RWPE2 (cell line): Measurements from ENCODE around the gene NWD2.

Source experiments
- ATAC-seq: fragments of 200-7000 bp; cut with Tn5 transposase; 3 replicates; pipeline ENCODE4 v1.9.1; 2021; ENCODE audit warnings: low read depth
- DNase-seq: peaks from one replicate; pipeline ENCODE4 v3.0.0-alpha.2; 2020; ENCODE audit warnings: low spot score
- H3K27ac ChIP-seq: fragments of 450-650 bp; 2 replicates; pipeline ENCODE4 v1.5.1; 2017; ENCODE audit warnings: mild to moderate bottlenecking; ENCODE audit not compliant: poor library complexity, severe bottlenecking
- H3K27me3 ChIP-seq: fragments of 250-450 bp; sonication (Bioruptor Pico); 2 replicates; pipeline ENCODE4 v1.5.1; 2021; ENCODE audit warnings: mild to moderate bottlenecking, moderate library complexity; ENCODE audit not compliant: insufficient read depth, poor library complexity, severe bottlenecking
- H3K36me3 ChIP-seq: fragments of 250-450 bp; sonication (Bioruptor Pico); 2 replicates; pipeline ENCODE4 v1.5.1; 2020; ENCODE audit warnings: low read depth, mild to moderate bottlenecking, moderate library complexity
- H3K4me1 ChIP-seq: fragments of 250-450 bp; sonication (Bioruptor Pico); 2 replicates; pipeline ENCODE4 v1.5.1; 2021; ENCODE audit warnings: mild to moderate bottlenecking, moderate library complexity; ENCODE audit not compliant: insufficient read depth, poor library complexity, severe bottlenecking
- H3K4me3 ChIP-seq: fragments of 250-450 bp; sonication (Bioruptor Pico); 2 replicates; pipeline ENCODE4 v1.5.1; 2021; ENCODE audit warnings: mild to moderate bottlenecking, moderate library complexity; ENCODE audit not compliant: severe bottlenecking
- H3K9me3 ChIP-seq: fragments of 250-450 bp; sonication (Bioruptor Pico); 2 replicates; pipeline ENCODE4 v1.5.1; 2021; ENCODE audit warnings: mild to moderate bottlenecking, moderate library complexity; ENCODE audit not compliant: severe bottlenecking
- CTCF ChIP-seq: fragments of 450-650 bp; IDR thresholded peaks from one replicate; pipeline ENCODE4 v1.5.1; 2017; ENCODE audit warnings: mild to moderate bottlenecking, moderate library complexity; ENCODE audit not compliant: poor library complexity, severe bottlenecking

NWD2 gene

GRCh38 chr4:37219242-37219641 is 25.3 kb upstream of the NWD2 start:
- TF ChIP-seq CTCF, result no peak
- Histone ChIP-seq H3K27me3 (peaks cover 19% of the 10 kb centered on the region), H3K4me3 (no peak overlapping the region), H3K36me3 (no peaks in the 10 kb centered on the region), H3K27ac (no peak overlapping the region), H3K4me1 (no peaks in the 10 kb centered on the region), H3K9me3 (no peaks in the 10 kb centered on the region)
- no peak for DNase-seq
- no peak for ATAC-seq

- no peak for ATAC-seq
- H3K27ac ChIP-seq, result no peak overlapping the region
- H3K36me3 ChIP-seq, result no peaks in the 10 kb centered on the region
- TF ChIP-seq CTCF, result no peak
- peaks cover 18% of the 10 kb centered on the region for H3K27me3 ChIP-seq
- H3K9me3 ChIP-seq, result no peaks in the 10 kb centered on the region
- no peak for DNase-seq
- no peak overlapping the region for H3K4me3 ChIP-seq
- no peaks in the 10 kb centered on the region for H3K4me1 ChIP-seq
These were observed 24.6 kb upstream of the NWD2 start for GRCh38 chr4:37219990-37220389.

- no peaks in the 10 kb centered on the region for H3K4me1 ChIP-seq
- DNase-seq (no peak), ATAC-seq (no peak)
- no peak overlapping the region for H3K4me3 ChIP-seq
- H3K27ac ChIP-seq, result no peak overlapping the region
- TF ChIP-seq CTCF, result no peak
- H3K36me3 ChIP-seq, result no peaks in the 10 kb centered on the region
- H3K27me3 ChIP-seq, result peaks cover 11% of the 10 kb centered on the region
- H3K9me3 ChIP-seq, result no peaks in the 10 kb centered on the region
These were observed 23.9 kb upstream of the NWD2 start for GRCh38 chr4:37220685-37221084.

- H3K27me3 ChIP-seq, result peaks cover 10% of the 10 kb centered on the region
- no peak for TF ChIP-seq CTCF
These were observed 20.8 kb upstream of the NWD2 start for GRCh38 chr4:37223732-37224131.

GRCh38 chr4:37224854-37225253 is 19.7 kb upstream of the NWD2 start:
- H3K27me3 ChIP-seq, result peaks cover 2% of the 10 kb centered on the region
- no peak for TF ChIP-seq CTCF
- DNase-seq, result no peak

More at GRCh38 chr4:37223732-37224131, 20.8 kb upstream of the NWD2 start:
- Histone ChIP-seq H3K27ac (no peak overlapping the region), H3K9me3 (no peaks in the 10 kb centered on the region), H3K4me1 (no peaks in the 10 kb centered on the region), H3K36me3 (no peaks in the 10 kb centered on the region), H3K4me3 (no peak overlapping the region)
- DNase-seq (no peak), ATAC-seq (no peak)

More at GRCh38 chr4:37224854-37225253, 19.7 kb upstream of the NWD2 start:
- H3K4me1 ChIP-seq, result no peaks in the 10 kb centered on the region
- H3K36me3 ChIP-seq, result no peaks in the 10 kb centered on the region
- no peaks in the 10 kb centered on the region for H3K9me3 ChIP-seq
- ATAC-seq, result no peak
- H3K4me3 ChIP-seq, result no peak overlapping the region
- no peak overlapping the region for H3K27ac ChIP-seq
